Inflammatory macrophage (primary cell): ENCODE results near the gene SLAIN2.
"Not testable (repeated sequence)": the region's sequence is repeated elsewhere in the genome, so short reads cannot be mapped to it uniquely, and the experiment has no call there.

Experiments used
- DNase-seq, 2 donors: peaks; one replicate each; pipeline ENCODE4 v3.0.0-alpha.2; 2020 to 2022
- total RNA-seq, 18 experiments: gene quantifications; one replicate each; lab custom pipeline; 2026; ENCODE audit warnings: mixed read lengths in 6 of 18, inconsistent platforms in 2 of 18; lab: John Stamatoyannopoulos, UW

The SLAIN2 gene
- 44.6 to 90.7 (median 72.6) reads per million in 18 experiments for total RNA-seq

DNA sequence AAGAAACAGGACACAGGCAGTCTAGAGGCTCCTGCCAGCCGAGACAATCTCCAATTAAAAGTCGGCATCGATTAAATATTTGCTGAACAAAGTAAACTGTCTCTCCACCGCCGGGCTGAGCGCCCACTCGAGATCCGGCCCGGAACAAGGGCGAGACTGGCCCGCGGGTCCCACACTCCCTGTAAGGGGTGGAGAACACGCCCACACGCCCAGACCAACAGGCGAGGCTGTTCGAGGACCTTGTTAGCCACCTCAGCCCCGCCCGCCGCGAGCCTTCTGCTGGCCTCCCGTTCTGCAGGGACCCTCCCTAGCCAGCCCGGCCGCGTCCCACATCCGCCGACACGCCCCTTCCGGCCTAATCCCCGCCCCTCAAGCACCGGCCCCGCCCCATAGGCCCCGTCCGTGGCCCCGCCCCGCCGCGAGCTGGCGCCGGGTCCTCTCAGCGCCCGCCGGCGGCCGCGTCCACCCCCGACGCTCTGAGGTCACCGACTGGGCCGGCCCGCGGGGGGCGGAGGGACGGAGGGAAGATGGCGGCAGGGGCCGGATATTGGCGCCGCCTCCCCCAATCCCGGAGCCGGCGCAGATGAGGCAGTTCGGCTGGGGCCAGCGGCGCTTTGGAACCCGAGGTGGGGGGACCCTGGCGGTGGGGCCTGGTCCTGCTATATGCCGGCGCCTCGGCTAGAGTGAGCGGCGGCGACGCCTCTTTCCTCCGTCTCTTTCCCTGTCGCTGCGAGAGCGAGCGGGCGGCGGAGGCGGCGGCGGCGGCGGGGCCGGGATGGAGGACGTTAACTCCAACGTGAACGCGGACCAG is at the start of gene SLAIN2:
Gene SLAIN2, plus strand, starts transcription at position 565 of the 811 bp plus-strand sequence. Its CDS starts 211 bp downstream, at position 776.
- DNase-seq: peak; percentile 98 to 99

DNA sequence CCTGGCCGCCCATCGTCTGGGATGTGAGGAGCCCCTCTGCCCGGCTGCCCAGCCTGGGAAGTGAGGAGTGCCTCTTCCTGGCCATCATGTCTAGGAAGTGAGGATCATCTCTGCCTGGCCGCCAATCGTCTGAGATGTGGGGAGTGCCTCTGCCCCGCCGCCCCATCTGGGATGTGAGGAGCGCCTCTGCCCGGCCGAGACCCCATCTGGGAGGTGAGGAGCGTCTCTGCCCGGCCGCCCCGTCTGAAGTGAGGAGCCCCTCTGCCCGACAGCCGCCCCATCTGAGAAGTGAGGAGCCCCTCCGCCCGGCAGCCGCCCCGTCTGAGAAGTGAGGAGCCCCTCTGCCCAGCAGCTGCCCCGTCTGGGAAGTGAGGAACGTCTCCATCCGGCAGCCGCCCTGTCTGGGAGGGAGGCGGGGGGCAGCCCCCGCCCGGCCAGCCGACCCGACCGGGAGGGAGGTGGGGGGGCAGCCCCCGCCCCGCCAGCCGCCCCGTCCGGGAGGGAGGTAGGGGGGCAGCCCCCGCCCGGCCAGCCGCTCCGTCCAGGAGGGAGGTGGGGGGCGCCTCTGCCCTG is 49.0 kb upstream of the SLAIN2 start:
- not testable (repeated sequence) for DNase-seq

DNA sequence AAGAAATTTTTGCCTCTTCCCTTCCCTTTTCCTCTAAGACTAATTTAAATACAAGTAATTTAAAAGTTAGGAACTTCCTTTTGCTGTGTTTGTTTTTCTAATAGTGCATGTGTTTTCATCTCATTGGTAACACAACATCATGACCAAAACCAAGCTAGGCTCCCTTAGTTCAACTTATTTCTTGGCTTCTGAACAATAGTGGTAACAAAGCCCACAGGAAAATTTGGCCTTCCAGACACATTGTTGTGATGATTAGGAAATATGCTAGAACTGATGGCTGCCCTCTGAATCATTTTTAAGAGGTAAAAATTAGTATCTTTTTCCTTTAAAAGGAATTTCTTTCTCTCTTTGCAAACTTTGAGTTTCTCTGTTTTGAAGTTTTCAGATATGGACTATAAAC is 46.2 kb upstream of the SLAIN2 start:
- no peak for DNase-seq

DNA sequence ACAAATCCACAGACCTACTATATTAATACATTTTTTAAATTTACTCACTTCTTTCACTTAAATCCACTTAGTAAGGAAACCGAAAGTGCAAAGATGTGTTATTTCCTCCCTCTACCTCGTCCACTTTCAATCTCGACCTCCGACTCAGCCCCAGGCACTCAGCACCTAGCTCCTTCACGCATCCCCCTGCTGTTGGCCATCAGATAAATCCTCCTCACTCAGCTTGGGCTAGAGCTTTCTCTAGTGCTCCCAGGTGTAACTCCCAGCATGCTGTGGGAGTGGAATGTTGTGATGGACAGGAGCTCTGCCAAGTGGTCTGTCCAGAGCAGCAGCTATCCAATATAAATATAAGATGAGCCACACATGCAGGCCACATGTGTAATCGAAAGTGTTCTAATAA is 45.0 kb upstream of the SLAIN2 start:
- no peak for DNase-seq

DNA sequence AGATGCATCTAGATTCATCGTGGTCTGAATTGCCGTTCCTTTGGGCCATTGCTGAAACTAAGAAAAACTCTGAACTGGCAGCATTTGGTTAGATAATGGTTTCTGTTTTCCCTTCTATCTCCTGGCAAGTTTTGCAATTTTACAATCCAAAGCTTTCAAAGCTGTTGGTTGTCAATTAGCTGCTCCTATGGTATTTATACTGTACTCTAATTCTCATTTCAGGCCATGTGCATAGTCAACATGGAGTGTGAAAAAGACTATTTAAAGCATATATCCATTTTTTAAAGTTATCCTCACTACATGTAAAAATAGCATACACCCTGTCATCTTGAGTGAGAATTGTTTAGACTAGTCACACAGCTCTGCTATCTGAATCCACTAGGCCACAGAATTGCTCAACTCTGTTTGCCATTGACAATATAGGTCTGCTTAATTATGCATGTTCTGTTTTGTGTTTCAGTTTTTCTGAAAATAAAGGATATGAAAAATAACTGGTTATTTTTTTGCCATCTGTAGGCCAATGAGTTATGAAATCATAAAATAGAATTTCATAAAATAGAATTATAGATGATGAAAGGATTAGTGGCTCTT is 44.0 kb upstream of the SLAIN2 start:
- DNase-seq: no peak

DNA sequence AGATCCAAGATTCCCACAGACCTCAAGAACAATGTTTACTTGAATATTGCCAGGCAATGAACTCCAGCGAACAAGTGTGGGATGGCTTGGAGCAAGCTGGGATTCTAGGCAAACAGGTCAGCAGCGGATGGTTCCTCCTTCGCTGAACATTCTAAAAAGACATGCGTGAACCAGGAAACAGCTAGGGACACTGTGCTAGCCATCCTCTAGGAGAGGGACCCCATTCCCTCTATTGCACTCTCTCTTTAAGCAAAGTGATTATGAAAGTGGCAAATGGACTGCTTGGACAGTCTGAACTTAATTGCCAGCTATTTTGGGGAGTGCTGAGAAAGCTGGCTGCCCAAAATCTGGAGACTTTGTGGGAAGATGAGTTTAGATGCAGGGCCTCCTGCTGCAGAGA is 41.8 kb upstream of the SLAIN2 start:
- DNase-seq: no peak

DNA sequence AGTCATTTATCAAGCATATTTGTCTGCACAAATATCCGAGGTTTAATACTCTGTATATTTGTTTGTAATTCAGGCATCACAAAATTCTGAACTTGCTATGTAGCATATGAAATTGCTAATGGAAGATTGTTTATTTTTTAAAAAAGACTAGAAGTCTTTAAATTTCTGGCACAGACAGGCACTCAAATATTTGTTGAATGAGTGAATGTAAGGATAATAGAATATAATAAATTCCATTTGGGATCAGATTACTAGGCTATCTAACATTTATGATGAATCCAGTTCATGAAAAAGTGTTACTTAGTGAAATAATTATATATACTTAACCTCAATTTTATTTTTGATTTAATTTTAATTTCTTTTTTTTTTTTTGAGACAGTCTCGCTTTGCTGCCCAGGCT is 41.3 kb upstream of the SLAIN2 start:
- no peak for DNase-seq

DNA sequence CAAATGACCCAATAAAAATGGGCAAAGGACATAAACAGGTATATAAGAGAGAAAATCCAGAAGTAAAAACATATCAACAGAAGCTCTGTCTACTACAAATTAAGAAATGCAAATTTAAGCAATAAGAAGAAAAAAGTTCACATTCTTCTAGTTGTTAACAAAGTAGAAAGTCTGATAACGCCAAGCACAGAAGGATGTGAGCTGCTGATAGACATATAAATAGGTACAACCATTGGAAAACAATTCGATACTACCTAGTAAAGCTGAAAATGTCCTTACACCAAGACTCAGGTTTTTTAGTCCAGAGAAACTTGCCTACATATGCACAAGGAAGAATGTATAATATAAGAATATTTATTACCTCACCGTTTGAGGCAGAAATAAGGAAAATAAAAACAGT is 35.8 kb upstream of the SLAIN2 start:
- no peak for DNase-seq

DNA sequence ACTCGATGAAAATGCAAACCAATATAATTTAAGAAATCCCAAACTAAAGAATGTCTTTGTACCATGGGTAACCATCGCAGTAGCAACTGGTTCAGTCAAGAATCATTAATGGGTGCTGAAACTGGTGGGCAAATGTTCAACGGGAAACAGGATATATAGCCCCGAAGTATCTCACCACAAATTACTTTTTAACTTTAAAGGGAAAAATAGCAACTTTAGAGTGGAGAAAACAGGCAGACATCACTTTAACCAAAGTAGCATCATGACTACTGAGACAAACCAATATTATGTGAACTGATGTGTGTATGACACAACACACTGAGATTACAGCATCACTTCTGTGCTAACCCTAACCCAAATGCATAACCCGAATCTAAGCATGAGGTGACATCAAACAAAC is 33.8 kb upstream of the SLAIN2 start:
- no peak for DNase-seq

DNA sequence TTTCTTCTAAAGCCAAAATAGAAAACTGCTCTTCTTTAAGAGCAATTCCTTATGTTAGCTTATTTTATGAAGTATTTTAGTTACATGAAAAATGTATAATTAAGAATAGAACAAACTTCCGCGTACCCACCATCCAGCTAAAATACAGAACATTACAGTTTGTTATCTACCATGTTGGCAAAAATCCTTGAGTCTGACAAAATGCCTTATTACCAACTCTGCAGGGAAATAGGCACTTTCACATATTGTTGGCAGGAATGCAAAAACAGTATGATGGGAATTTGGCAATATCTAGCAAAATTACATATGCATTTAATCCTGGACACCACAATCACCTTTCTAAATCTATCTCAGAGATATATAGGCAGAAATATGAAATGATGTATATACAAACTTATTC is 32.4 kb upstream of the SLAIN2 start:
- no peak for DNase-seq

DNA sequence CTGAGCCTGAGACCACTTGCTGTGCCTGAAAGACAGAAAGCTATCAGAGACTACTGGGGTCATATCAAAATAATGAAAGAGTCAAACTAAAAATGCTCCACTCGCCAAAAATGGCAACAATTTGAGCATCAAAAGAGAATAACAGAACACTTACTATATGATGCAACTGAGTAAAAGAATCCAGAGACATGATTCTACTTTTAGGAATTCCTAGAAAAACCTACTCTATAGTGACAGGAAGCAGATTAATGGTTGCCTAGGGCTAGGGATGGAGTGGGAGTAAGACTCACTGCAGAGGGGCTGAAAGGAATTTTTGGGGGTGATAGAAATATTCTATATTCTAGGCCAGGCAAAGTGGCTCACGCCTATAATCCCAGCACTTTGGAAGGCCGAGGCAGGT is 29.4 kb upstream of the SLAIN2 start:
- DNase-seq: no peak

DNA sequence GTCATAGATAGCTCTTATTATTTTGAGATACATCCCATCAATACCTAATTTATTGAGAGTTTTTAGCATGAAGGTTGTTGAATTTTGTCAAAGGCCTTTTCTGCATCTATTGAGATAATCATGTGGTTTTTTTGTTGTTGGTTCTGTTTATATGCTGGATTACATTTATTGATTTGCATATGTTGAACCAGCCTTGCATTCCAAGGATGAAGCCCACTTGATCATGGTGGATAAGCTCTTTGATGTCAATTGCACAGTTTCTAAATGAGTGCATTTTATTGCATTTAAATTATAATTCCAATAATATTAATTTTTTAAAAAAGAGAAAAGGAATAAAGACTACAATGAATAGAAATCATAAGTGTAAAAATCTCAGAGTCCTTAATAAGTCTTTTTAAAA is 26.6 kb upstream of the SLAIN2 start:
- not testable (repeated sequence) for DNase-seq

DNA sequence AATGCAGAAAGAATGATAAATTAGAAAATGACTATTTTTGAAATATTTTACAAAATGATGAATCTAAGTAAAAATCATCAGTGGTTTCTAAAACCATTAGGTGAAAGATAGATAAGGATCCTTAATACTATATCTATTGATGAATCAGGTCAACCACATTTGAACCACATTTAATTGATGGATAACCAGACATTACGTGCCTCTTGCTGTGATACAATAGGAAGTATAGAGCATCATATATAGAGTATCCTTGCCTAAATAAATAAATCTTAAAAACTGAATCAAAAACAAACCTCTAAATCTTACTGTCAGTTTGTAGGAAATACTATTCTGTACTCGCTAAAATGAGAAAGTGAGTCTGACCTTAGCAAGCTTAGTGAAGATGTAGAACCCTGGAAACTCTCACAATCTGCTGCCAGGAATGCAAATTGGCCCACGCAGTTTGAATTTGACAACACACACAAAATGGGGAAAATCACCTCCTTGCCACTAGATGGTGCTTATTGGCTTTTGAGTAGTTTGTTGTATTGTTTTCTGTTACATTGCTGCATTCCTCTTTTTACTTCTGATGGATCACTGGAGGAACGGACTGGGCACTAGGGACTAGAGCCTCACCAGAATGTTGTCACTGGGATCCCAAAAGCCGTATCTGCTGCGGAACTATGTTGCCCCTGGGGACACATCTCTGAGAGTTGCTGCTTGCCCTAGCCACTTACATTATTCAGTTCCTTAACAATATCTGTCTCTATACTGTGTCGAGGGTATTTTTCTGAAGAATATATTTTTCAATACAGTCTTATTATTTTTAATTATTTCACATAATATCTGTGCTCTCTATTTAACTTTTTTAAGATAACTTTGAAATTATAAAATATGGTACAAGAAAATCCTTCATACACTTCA is 25.4 kb upstream of the SLAIN2 start:
- peak; percentile 49 to 72 for DNase-seq

DNA sequence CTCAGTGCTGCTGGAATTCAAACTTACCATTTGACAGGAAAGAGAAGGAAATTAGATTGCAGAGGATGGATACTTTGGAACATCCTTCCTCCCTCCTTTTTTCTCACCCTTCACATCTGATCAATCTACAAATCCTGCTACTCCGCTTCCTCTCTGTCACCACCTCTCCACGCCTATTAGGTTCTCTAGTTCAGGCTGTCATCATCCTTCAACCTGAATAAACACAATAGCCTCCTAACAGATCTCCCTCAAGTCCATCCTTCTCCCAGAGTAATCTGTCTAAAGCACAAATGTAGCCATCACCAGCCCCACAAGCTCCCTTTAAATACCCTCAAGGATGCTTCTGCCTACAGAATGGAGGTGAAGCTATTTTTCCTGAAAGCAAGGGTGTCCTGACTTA is 20.0 kb upstream of the SLAIN2 start:
- DNase-seq: no peak

DNA sequence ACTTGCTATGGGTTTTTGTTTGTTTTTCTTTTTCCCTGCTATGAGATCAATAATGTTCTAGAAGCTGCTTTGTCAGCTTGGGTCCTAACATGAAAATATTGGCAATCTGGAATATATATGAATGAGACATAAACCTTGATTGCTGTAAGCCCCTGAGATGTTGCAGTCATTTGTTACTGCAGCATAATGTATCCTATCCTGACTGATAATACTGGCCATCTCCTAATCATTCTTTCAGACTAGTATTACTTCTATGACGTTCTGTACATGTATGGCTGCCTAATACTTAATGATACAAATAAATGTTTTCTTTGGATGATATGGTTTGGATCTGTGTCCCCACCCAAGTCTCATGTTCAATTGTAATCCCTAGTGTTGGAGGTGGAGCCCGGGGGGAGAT is 19.3 kb upstream of the SLAIN2 start:
- DNase-seq: no peak

DNA sequence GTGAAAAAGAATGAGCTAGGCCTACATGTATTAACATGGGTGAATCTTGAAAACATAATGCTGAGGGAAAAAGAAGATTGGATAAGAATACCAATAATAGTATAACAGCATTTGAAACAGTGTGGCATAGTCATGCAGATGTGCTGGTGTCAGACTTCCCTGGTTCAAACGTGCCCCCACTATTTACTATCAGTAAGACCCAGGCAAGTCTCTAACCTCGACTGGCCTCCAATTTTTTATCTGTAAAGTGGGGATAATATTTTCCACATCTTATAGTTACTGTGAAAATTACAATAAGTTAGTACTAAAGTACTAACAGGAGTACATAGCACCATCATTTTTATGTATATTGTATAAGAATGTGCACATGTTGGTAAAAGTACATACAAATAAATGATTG is 17.0 kb upstream of the SLAIN2 start:
- DNase-seq: no peak

DNA sequence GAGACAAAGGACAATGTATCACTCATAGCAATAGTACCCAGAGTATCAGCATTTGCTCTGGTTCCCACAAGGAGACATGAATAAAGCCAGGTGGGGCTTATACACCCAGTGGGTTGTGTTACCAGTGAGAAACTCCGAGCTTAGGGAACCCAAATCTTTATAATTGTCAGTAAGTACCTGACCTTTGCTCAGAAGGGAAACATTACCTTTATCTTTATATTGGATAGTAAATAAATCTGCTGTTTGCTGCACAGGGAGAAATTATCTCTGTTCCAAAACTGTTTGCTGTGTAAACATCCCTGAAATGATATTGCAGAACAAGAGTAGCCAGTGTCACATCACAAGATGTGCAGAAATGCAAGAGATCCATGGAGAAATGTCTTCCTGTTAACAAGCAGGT is 12.1 kb upstream of the SLAIN2 start:
- no peak for DNase-seq

DNA sequence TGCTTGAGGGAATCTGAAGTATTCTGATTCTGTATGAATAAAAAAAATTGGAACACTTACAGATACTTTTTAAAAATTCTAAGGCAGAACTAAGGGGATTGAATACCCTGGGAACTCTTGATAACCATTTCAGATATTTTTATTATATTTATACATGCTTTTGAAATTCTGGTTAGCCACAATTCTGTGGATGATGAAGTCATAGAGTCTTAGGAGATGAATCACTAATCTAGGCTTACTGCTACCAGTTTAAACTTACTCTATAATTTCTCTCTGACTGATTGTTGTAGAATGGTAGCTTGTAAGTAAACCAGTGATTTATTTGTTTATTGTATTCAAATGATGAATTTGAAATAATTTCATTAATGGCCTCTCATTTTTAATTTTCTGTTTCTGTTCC is 11.4 kb upstream of the SLAIN2 start:
- no peak for DNase-seq

DNA sequence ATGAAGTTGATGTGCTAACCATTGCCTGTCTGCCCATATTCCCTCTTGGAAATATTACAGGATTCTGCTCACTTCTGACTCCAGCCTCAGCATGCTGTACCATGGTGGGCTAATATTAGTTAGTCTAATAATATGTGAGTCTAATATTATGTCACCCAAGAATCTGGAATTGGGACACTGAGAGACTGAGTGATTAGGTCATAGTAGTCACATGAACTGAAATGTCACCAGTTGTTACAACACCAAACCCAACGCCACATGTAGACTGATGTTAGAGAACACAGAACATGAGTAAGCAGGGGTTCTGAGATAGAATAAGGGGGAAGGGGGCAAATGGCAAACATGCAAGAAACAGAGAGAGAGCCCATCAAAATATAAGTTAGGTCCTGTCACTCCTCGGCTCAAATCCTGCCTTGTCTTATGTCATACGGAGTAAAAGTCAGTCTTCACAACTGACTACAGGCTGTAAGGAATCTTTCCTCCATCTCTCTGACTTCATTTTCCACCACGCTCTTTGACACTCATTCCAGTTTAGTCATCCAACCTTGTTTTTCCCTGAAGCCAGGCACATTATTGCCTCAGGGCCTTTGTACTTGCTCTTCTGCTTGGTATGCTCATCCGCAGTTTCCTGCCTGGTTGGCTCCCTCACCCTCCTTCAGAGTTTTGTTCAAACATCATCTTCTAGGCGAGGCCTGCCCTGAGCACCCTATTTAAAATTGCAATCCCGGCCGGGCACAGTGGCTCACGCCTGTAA is 9.6 kb upstream of the SLAIN2 start:
- DNase-seq: peak; percentile 89 to 94

DNA sequence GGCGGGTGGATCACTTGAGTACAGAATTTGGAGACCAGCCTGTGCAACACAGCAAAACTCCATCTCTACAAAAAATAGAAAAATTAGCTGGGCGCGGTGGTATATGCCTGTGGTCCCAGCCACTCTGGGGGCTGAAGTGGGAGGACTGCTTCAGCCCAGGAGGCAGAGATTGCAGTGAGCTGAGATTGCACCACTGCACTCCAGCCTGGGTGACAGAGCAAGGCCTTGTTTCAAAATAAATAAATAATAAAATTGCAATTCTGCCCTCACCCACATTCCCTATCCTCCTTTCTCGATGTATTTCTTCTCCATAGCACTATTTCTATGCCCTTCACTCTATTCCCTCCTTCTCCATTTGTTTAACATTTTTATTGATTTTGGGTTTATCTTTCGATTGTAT is 8.7 kb upstream of the SLAIN2 start:
- peak; percentile 27 to 34 for DNase-seq

DNA sequence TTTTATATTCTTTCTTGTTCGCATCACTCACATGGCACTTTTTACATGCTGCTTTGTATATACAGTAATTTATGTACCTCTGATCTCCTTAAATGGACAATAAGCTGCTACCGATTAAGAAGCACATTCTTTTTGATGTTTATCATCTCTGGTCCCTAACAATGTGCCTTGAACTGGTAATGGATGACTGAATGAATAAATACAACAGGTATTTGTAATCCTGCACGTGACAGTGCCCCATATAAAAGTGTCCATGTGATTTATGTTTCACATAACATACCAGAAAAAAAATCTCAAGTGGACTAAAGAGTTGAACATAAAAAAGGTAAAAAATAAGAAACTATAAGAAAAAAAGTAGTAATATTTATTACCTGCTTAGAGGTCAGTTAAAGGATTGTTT is 7.7 kb upstream of the SLAIN2 start:
- no peak for DNase-seq

DNA sequence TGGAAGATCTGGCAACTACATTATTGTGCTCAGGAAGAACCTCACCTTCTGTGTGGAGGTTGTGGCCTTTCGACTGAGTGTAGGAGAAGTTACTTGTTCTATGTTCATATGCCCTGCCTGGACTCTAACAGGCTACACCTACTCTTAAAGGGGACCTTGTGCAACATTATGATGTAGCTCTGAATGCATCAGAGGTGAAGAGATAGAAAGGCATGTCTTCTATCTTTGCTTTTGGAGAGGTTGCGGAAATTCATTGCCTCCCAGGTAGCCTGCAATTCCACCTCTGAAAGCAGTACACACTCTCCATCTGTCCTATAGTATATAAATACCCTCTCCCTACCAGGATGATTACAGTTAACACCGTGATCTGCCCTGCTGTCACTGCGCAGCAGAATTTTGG is 7.1 kb upstream of the SLAIN2 start:
- peak; percentile 10 to 31 for DNase-seq
